Stimulated activated CD4-positive, alpha-beta T cell treated with anti-CD3 and anti-CD28 coated beads, Interleukin-4, amount 100 ng/mL, for 24 hours (primary cell): ENCODE measurements around the gene DOCK6.

Experiments
- DNase-seq: peaks from one replicate; pipeline ENCODE4 v3.0.0-alpha.2; 2020

Gene DOCK6

DNA sequence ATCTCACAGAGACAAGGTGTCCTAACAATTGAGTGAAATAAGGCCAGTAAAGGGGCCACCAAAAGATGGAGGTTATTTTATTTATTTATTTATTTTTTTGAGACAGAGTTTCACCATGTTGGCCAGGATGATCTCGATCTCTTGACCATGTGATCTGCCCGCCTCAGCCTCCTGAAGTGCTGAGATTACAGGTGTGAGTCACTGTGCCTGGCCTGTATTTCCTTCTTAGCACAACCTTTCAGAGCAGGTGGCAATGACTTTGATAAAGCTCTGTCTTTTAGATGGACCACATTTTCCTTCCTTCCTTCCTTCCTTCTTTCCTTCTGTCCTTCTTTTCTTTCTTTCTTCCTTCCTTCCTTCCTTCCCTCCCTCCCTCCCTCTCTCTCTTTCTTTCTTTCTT lies 11.0 kb upstream of the DOCK6 start:
- no peak for DNase-seq

DNA sequence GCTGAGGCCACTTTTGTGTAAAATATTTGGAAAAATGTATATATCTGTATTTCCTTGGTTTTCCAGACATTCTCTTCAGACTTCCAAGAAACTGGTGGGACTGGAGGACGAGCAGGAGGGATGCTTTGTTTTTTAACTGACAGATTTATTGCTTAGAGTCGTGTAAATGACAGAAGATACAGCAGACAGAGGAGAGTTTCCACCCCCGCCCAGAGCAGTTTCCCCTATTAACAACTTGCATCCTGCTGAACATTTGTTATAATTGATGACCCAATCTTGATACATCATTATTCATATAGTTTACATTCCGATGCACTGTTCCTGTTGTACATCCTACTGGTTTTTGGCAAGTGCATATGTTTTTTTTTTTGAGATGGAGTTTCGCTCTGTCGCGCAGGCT lies 7.1 kb upstream of the DOCK6 start:
- DNase-seq: no peak

DNA sequence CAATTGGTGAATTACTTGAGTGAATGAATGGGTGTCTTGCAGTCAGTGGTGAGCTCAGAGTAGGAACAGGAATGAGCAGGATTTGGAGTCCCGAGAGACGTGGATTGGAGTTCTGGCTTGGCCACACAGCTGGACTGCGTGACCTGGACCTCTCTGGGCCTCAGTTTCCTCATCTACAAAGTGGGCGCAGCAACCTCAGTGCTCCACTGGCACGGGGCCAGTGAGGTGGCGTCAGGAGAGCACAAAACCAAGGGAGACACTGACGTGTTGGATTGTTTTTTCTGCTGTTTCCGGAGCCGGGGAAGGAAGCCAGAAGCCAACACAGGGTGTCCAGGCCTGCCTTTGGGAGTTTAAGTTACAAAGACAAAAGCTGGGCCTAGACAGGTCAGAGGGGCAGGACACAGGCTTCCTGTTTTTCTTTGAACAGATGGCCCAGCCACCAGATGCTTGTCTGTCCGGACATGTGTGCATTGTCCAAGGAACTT lies 6.5 kb upstream of the DOCK6 start:
- DNase-seq: no peak

GRCh38 chr19:11267316-11268085 lies 5.2 kb upstream of the DOCK6 start:
- DNase-seq: no peak

DNA sequence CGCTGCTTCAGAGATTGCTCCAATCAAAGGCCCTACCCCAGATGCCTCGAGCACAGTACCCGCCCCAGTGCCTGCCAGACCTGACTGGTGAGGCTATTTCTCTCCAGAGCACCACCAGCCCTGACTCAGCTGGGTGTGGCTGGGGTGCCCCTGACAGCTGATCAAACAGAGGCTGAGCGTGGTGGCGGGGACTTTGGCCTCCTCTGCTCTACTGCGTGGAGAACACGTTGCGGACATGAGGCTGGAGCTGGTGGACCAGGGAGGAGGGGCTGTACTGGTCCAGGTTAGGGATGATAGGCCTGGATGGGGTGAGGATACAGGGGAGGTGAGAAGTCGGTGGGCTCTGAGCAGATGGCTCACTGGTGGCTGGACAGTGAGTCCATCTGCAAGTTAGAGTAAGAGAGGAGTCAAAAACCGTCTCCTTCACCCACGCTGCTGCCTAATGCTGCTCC lies 3.5 kb upstream of the DOCK6 start:
- DNase-seq: no peak

DNA sequence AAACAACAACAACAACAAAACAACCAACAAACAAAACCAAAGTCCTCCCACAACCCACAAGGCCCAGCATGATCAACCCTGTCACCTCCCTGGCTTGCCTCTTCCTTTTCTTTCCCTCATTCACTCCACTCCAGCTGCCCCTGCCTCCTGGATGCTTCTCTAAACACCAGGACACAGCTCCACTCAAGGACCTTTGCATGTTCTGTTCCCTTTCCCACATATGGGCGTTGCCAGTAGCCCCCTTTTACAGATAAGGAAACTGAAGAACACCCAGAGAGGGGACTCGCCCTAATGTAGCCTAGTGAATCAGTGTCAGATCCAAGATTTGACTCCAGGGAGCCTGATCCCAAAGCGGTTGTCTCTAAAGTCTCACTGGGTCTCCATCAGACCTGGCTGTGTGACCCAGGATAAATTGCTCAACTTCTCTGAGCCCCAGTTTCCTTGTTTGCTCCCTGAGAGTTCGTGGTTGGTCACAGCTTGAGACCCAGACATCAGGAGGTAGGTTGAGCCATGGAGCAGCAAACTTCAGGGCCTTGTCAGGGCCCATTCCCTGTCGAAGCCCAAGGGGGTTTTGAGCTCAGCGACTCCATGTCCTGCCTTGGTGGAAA lies 3.0 kb upstream of the DOCK6 start:
- DNase-seq: no peak

- no peak for DNase-seq
Measured at GRCh38 chr19:11264452-11265176, 2.3 kb upstream of the DOCK6 start.

DNA sequence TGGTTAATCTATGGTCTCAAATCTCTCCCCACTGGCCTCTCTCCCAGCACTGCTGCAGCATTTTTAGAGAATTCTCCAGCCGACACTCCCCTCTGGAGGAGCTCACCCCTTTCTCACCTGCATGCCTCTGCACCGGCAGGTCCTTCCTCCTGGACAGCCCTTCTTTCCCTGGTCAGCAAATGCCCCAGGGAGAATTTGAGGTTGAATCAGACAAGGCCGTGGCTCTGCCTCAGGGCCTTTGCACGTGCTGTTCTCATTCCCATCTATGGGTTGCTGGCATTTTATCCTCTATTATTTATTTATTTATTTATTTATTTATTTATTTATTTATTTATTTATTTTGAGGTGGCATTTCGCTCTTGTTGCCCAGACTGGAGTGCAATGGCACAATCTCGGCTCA lies 1.4 kb upstream of the DOCK6 start:
- DNase-seq: no peak

- DNase-seq: no peak
Measured at GRCh38 chr19:11261431-11261970, 823 bp downstream of the DOCK6 start.

DNA sequence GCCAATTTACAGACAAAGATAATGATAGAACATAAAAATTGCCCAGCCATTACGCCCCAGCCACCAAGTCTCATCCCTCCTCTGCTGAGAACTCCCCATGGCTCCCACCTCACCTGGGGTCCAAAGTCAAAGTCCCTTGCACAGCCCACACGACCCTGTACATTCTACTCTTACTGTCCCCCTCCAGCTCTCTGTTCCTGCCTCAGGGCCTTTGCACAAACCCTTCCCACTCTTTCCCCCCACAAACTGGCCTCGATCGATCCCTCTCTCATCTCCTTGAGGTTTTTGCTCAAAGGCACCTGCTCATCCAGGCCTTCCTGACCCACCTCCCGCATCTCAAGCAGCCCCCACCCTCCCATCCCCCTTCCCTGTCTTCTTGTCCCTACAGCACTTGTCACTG lies 1.3 kb downstream of the DOCK6 start:
- no peak for DNase-seq

GRCh38 chr19:11257846-11258380 lies 4.4 kb downstream of the DOCK6 start:
- no peak for DNase-seq

DNA sequence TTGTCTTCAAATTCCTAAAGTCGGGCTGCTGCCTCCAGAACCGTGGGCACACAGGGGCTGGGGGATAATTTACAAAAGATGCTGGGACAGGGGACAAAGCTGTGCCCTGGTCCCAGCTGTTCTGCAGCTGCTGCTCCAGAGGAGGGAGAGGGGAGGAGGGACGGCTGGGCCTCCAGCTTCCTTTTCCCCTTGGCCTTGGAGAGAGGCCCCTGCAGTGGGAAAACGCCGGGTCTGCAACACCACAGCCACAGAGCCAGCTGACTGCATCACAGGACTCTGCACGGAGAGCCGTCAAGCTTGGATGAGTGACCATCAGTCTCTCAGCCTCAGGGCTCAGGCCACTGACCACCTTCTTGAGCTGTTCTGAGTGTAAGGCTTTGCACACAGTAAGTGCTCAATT lies 6.1 kb downstream of the DOCK6 start:
- DNase-seq: no peak

- no peak for DNase-seq
Measured at GRCh38 chr19:11254666-11255065, 7.7 kb downstream of the DOCK6 start.

DNA sequence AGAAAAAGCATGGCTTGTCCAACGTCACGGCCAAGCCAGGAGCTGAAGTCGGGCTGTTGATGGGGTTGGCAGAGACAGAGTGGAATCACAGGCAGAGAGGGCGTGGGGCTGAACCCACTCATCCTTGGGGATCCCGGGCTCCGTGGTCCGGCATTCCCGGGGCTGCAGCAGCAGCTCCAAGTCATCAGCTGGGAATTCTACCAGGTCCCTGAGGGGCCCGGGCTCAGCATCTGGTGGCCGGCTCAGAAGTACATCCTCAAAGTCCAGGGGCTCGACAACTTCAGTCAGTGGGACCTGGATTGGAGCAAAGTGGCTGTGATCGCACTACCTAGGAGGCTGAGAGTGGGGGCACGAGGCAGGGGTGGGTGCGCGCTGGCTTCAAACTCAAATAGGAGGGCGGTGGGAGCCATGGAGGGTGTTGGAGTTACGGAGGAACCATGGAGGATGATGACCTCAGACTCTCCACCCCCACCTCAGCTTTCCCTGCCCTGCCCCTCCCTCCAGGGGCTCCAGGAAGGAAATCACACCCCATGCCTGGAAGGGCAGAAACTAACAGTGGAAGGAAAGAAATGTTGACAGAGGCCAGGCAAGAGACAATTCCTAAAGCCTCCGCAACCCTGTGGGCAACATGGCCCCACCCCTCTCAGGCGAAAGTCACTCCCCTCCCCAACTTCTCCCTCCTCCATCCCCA lies 9.5 kb downstream of the DOCK6 start:
- DNase-seq: no peak

DNA sequence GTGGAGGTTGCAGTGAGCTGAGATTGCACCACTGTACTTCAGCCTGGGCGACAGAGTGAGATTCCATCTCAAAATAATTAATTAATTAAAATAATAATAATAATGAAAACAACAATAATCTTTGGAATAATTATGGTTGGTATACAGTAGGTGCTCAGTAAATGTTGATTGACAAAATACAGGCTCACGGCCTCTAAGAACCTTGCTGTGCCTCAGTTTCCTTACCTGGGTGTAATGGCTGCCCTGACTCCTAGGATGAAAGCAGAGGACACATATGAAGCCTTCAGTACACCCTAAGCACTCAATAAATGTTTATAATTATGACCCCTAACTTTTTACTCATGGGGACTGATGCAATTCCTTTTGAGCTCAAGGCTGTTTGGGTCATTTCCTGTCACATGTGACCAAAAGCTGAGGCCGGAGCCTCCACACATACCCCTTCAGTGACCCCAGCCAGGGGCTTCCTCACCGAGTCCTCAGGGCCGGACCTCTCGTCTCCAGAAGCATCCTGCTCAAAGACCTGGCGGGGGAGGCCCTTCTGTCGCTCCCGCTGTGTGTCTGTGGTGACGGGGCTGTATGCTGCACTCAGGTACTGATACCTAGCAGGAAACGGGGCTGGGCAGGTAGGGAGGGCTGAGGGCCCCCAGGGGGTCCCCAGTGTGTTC lies 10.5 kb downstream of the DOCK6 start:
- DNase-seq: no peak

DNA sequence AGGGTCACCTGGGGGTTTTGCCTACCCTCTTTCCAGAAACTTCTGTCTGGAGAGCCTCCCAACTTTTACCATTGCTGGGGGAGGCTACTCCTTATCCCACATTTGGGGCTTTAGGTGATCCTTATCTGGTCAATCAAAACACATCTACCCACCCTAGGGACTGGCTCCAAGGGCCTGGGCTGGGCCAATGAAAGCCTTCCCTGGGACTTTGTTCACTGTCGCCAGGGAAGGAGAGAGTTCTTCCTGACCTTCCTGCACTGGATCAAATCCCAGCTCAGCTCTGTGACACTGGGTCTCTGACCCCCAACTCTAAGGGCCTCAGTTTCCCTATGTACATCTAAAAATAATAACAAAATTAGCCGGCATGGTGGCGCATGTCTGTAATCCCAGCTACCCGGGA lies 11.1 kb downstream of the DOCK6 start:
- no peak for DNase-seq

- DNase-seq: no peak
Measured at GRCh38 chr19:11248852-11249251, 13.5 kb downstream of the DOCK6 start.

- DNase-seq: no peak
Measured at GRCh38 chr19:11247934-11248333, 14.4 kb downstream of the DOCK6 start.

GRCh38 chr19:11247391-11247790 lies 14.9 kb downstream of the DOCK6 start:
- DNase-seq: no peak

DNA sequence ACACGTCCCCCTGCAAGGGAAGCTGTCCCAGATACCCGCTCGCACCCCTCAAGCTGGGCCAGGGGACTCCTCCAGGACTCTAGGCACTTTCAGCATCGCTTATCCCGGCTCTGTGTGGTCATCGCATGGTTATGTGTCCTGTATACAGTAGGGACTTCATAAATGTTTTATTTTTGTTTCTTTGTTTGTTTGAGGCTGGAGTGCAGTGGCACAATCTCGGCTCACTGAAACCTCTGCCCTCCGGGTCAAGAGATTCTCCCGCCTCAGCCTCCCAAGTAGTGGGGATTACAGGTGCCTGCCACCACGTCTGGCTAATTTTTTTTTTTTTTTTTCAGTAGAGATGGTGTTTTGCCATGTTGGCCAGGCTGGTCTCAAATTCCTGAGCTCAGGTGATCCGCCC lies 15.4 kb downstream of the DOCK6 start:
- DNase-seq: no peak

GRCh38 chr19:11244846-11245589 lies 17.3 kb downstream of the DOCK6 start:
- no peak for DNase-seq

DNA sequence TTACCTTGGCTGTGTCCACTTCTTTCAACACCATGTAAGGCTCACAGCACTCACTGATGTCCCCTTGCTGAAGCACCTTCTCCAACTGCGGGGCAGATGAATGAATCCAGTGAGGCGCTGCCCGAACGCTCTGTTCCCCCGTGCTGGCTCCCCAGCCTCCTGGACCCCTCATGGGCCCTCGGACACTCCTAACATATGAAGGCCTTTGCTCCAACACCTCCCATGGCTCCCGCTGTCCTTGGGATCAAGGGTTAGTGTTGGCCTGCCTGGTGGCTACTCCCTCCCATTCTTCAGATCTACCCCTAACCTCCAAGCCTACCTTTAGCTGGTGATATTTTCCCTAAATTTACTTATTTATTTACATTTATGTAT lies 18.5 kb downstream of the DOCK6 start:
- DNase-seq: no peak
